Endothelial cell of umbilical vein (primary cell): ENCODE data around the gene CENPP. TPM values are rescaled to one million over a fixed set of nuclear protein-coding genes. Genes with fewer than 3 reads are reported as not detected.

Source experiments
- BruUV-seq: library from RNA; stranded (reverse); fragments of 400-500 nt; replicated peaks from 2 replicates; lab custom pipeline; 2021; lab: Mats Ljungman, UMichigan
- CTCF ChIA-PET: fragments of 300-600, 350-600 bp; sonication (Branson Sonifier 250); formaldehyde crosslinking; loops from one replicate; lab custom pipeline; 2021; ENCODE audit warnings: antibody characterized with exemption, inconsistent platforms; lab: Charles Lee
- POLR2A ChIA-PET: fragments of 300-600, 350-600 bp; sonication (Branson Sonifier 250); formaldehyde crosslinking; loops from one replicate; lab custom pipeline; 2021; ENCODE audit warnings: antibody characterized with exemption, inconsistent platforms; lab: Charles Lee
- DNase-seq: peaks from one replicate; pipeline ENCODE4 v3.0.0-alpha.2; 2011; ENCODE audit warnings: low read depth, low spot score
- FAIRE-seq: peaks from 2 replicates; lab custom pipeline; 2011; peaks lifted over from hg19 to GRCh38; lab: Jason Lieb, UNC
- H2AFZ ChIP-seq: 2 replicates; pipeline ENCODE4 v1.6.0; 2012; ENCODE audit warnings: low read depth, low read length, control low read depth, inconsistent platforms
- H3K27ac ChIP-seq: 2 replicates; pipeline ENCODE4 v1.5.1; 2011; ENCODE audit warnings: low read depth, mild to moderate bottlenecking, control low read depth, low read length, moderate library complexity; ENCODE audit not compliant: insufficient read depth
- H3K27me3 ChIP-seq, 2 experiments: 2 replicates each; pipeline versions ENCODE4 v1.6.0 to v1.6.1; 2011; ENCODE audit warnings: low read length in 2 of 2, mixed read lengths in 1 of 2; ENCODE audit not compliant: control insufficient read depth in 2 of 2, insufficient read depth in 2 of 2
- H3K36me3 ChIP-seq, 2 experiments: 2 replicates in 1 of 2; 3 replicates in 1 of 2; pipeline ENCODE4 v1.5.1; 2011; ENCODE audit warnings: low read length in 2 of 2, mild to moderate bottlenecking in 1 of 2, moderate library complexity in 1 of 2; ENCODE audit not compliant: control insufficient read depth in 2 of 2, insufficient read depth in 2 of 2; ENCODE audit errors: extremely low read depth in 1 of 2
- H3K4me1 ChIP-seq: 3 replicates; pipeline ENCODE4 v1.5.1; 2011; ENCODE audit warnings: mild to moderate bottlenecking, low read length; ENCODE audit not compliant: control insufficient read depth, insufficient read depth; ENCODE audit errors: extremely low read depth
- H3K4me2 ChIP-seq: 2 replicates; pipeline ENCODE4 v1.6.1; 2011; ENCODE audit warnings: low read length, control low read depth, mixed read lengths; ENCODE audit not compliant: insufficient read depth
- H3K4me3 ChIP-seq, 3 experiments: fragments of 200-600 bp in 1 of 3; sonication (generic), shearing (Covaris generic) in 1 of 3; replicated peaks in 1 of 3; 2 replicates each; pipeline ENCODE4 v1.5.1; 2011 to 2016; ENCODE audit warnings: control low read depth in 3 of 3, low read length in 3 of 3, mild to moderate bottlenecking in 2 of 3, inconsistent platforms in 1 of 3, low read depth in 1 of 3, moderate library complexity in 1 of 3; ENCODE audit not compliant: insufficient read depth in 1 of 3
- H3K79me2 ChIP-seq: 2 replicates; pipeline ENCODE4 v1.6.0; 2012; ENCODE audit warnings: low read length, inconsistent platforms; ENCODE audit not compliant: control insufficient read depth, insufficient read depth
- H3K9ac ChIP-seq: replicated peaks from 2 replicates; pipeline ENCODE3; 2011; ENCODE audit warnings: low read length, control low read depth; ENCODE audit not compliant: insufficient read depth; ENCODE audit errors: extremely low read depth
- H3K9me1 ChIP-seq: replicated peaks from 3 replicates; pipeline ENCODE4 v1.6.0; 2011; ENCODE audit warnings: mild to moderate bottlenecking, low read length; ENCODE audit not compliant: control insufficient read depth, insufficient read depth; ENCODE audit errors: extremely low read depth
- H3K9me3 ChIP-seq: replicated peaks from 2 replicates; pipeline ENCODE4 v1.5.1; 2012; ENCODE audit warnings: low read length, inconsistent platforms; ENCODE audit not compliant: control insufficient read depth, insufficient read depth
- H4K20me1 ChIP-seq: replicated peaks from 2 replicates; pipeline ENCODE3; 2011; ENCODE audit warnings: mild to moderate bottlenecking, low read length; ENCODE audit not compliant: control insufficient read depth, insufficient read depth; ENCODE audit errors: extremely low read depth
- CTCF ChIP-seq, 2 donors: IDR thresholded peaks; 1 replicate in 1 of 2; 2 replicates in 1 of 2; pipeline ENCODE4 v1.5.1; 2011; ENCODE audit warnings: low read length in 2 of 2, mild to moderate bottlenecking in 2 of 2, moderate library complexity in 2 of 2, control low read depth in 1 of 2, inconsistent platforms in 1 of 2, low read depth in 1 of 2; ENCODE audit not compliant: insufficient read depth in 1 of 2; ENCODE audit errors: extremely low read depth in 1 of 2
- EZH2 ChIP-seq: IDR thresholded peaks from 2 replicates; pipeline ENCODE4 v1.6.1; 2012; ENCODE audit warnings: borderline replicate concordance, low read depth, mild to moderate bottlenecking, moderate library complexity, low read length, inconsistent platforms; ENCODE audit not compliant: severe bottlenecking
- FOS ChIP-seq: IDR thresholded peaks from 2 replicates; pipeline ENCODE4 v1.6.1; 2011; ENCODE audit warnings: mild to moderate bottlenecking, low read length, moderate library complexity, borderline replicate concordance; ENCODE audit not compliant: insufficient read depth
- GATA2 ChIP-seq: IDR thresholded peaks from 2 replicates; pipeline ENCODE4 v1.7.0; 2011; ENCODE audit warnings: low read depth, mild to moderate bottlenecking, moderate library complexity, mixed read lengths, low read length; ENCODE audit not compliant: insufficient read length, insufficient read depth
- JUN ChIP-seq: IDR thresholded peaks from 2 replicates; pipeline ENCODE4 v1.6.1; 2011; ENCODE audit warnings: borderline replicate concordance, low read depth; ENCODE audit not compliant: insufficient read length, insufficient read depth
- MAX ChIP-seq: IDR thresholded peaks from 2 replicates; pipeline ENCODE4 v1.6.1; 2011; ENCODE audit not compliant: insufficient read depth, insufficient read length
- MYC ChIP-seq: IDR thresholded peaks from one replicate; pipeline ENCODE4 v1.6.1; 2011; ENCODE audit warnings: mild to moderate bottlenecking, low read depth, low read length
- POLR2A ChIP-seq: IDR thresholded peaks from 2 replicates; pipeline ENCODE4 v1.6.1; 2012; ENCODE audit warnings: low read depth, mild to moderate bottlenecking, control low read depth, low read length
- POLR2AphosphoS5 ChIP-seq: IDR thresholded peaks from 2 replicates; pipeline ENCODE4 v1.6.1; 2012; ENCODE audit warnings: low read depth, mild to moderate bottlenecking, control low read depth, low read length, moderate library complexity; ENCODE audit not compliant: insufficient read depth
- dilution Hi-C: fragments of 300-500 bp; cut with MboI; formaldehyde crosslinking; loops from one replicate; pipeline ENCODE4 v1.15.0; 2019; ENCODE audit warnings: low sequenced_read_pairs; ENCODE audit not compliant: extremely low pct_ligation_motif_present
- intact Hi-C: fragments of 100-400 bp; cut with micrococcal nuclease; formaldehyde crosslinking; loops from one replicate; pipeline ENCODE4 v1.10.0; 2022
- polyA plus RNA-seq, 4 experiments: library from polyadenylated mRNA; depleted of rRNA in 3 of 4; stranded (reverse) in 3 of 4; unstranded in 1 of 4; fragments of >200 nt; gene quantifications; 2 replicates each; pipeline versions ENCODE4 v1.2.1 to v1.2.3, GENCODE V29; 2011 to 2012; ENCODE audit warnings: missing spikeins in 1 of 4
- total RNA-seq: library from RNA; stranded (reverse); gene quantifications from 2 replicates; pipeline ENCODE4 v1.2.3, GENCODE V29; 2021

Gene CENPP
- total and polyA plus RNA-seq, 2 donors (not counting 3 experiments of a cell fraction or from before 2014, with no cell fraction given): 1.2 to 12.0 TPM

GRCh38 chr9:92424340-92424739 lies 98.6 kb downstream of the CENPP start, which contains the start of gene OMD:
Gene OMD, minus strand, starts transcription at chr9:92424471. Its CDS starts 6,913 bp downstream, at chr9:92417558.
- TF ChIP-seq MAX: no peak
- no peak for TF ChIP-seq EZH2
- no peak for TF ChIP-seq POLR2AphosphoS5
- TF ChIP-seq MYC: no peak
- no peak for TF ChIP-seq FOS
- TF ChIP-seq POLR2A: no peak
- no peak for TF ChIP-seq CTCF (IDR thresholded peaks at IDR 0.05; ENCODE audit: extremely low read depth in 1 of 2, insufficient read depth in 1 of 2, low read depth in 1 of 2, low read length in 2 of 2)
- TF ChIP-seq GATA2: no peak
- no peak for TF ChIP-seq JUN
- Histone ChIP-seq H3K9ac (no peak within 1 kb of the TSS), H3K36me3 (no peaks in the 10 kb centered on the region), H2AFZ (no peak within 1 kb of the TSS), H3K27ac (no peak within 1 kb of the TSS), H3K4me2 (no peak within 1 kb of the TSS), H3K9me1 (no peaks in the 10 kb centered on the region), H3K4me3 (no peak within 1 kb of the TSS), H3K27me3 (no peaks in the 10 kb centered on the region), H3K79me2 (no peaks in the 10 kb centered on the region), H3K4me1 (no peaks in the 10 kb centered on the region), H3K9me3 (no peaks in the 10 kb centered on the region), H4K20me1 (no peaks in the 10 kb centered on the region)
- ChIA-PET CTCF (interaction anchor here (1.2 kb wide), 2 partner anchors 15 kb away, joined by 3 to 5 read pairs; no protein-coding TSS in a partner anchor), POLR2A (interaction anchor here (0.6 kb wide), 1 partner anchor 273 kb away, joined by 7 read pairs; no protein-coding TSS in a partner anchor)
- dilution Hi-C loops: no loop called here
- no TSS peak for BruUV-seq
- DNase-seq: no peak
- FAIRE-seq: peak; percentile 4
- intact Hi-C loops: no loop called here
